ENCODE measurements around the gene SP140L. TPM values are rescaled to one million over a fixed set of nuclear protein-coding genes. Genes with fewer than 3 reads are reported as not detected.

Gene SP140L
- total and polyA plus RNA-seq, 10 of the 15 experiments (the other 5 are each of a cell fraction or from before 2014, with no cell fraction given), result 4.7 to 28.6 (median 15.0) TPM

- TF ChIP-seq RELB (IDR thresholded peaks at IDR 0.05; ENCODE audit: low read depth) (no peak), IKZF1 (conservative IDR thresholded peaks at IDR 0.05) (peak; percentile 84), SPI1 (IDR thresholded peaks at IDR 0.05; ENCODE audit: borderline replicate concordance, insufficient read depth, low read depth, low read length) (no peak), USF1 (IDR thresholded peaks at IDR 0.05; ENCODE audit: borderline replicate concordance, extremely low read length, insufficient read depth, low read depth, low read length) (no peak), CBX5 (IDR thresholded peaks at IDR 0.05; ENCODE audit: low read depth) (no peak), HDAC6 (IDR thresholded peaks at IDR 0.05; ENCODE audit: unreplicated experiment) (no peak), FOXM1 (IDR thresholded peaks at IDR 0.05; ENCODE audit: low read depth, low read length) (no peak), FOXK2 (IDR thresholded peaks at IDR 0.05) (no peak), RCOR1 (conservative IDR thresholded peaks at IDR 0.05; ENCODE audit: low read depth, low read length) (no peak), POLR2AphosphoS2 (IDR thresholded peaks at IDR 0.05; ENCODE audit: low read depth, low read length) (no peak; the same call in 1 of the 2 replicates), IKZF2 (IDR thresholded peaks at IDR 0.05) (peak in 1 of 2 experiments; percentile 7; a peak in 1 of 4 replicates), PAX8 (IDR thresholded peaks at IDR 0.05) (no peak), TCF3 (IDR thresholded peaks at IDR 0.05; ENCODE audit: borderline replicate concordance, insufficient read depth, low read depth, low read length) (no peak), ZNF24 (IDR thresholded peaks at IDR 0.05) (no peak), RAD21 (IDR thresholded peaks at IDR 0.05; ENCODE audit: insufficient read depth, low read depth, low read length) (no peak), PKNOX1 (IDR thresholded peaks at IDR 0.05) (0 out of 2 replicates have a peak, but pooled peaks have one; percentile 14), ZBTB4 (CRISPR knock-in tag; IDR thresholded peaks at IDR 0.05) (no peak), RBBP5 (conservative IDR thresholded peaks at IDR 0.05) (no peak), E2F4 (IDR thresholded peaks at IDR 0.05; ENCODE audit: low read depth, low read length) (no peak), MLLT1 (IDR thresholded peaks at IDR 0.05) (0 out of 2 replicates have a peak, but pooled peaks have one; percentile 41)
Measured at GRCh38 chr2:230411570-230412370, 84.8 kb downstream of the SP140L start (continued).

Data from GM12878 (cell line).